HepG2 (cell line): Measurements from ENCODE around the gene TESK1. TPM values are rescaled to one million over a fixed set of nuclear protein-coding genes. Genes with fewer than 3 reads are reported as not detected.

ENCODE experiments used
- ATAC-seq: fragments of 200-7000 bp; cut with Tn5 transposase; 3 replicates; pipeline ENCODE4 v1.9.1; 2020; ENCODE audit warnings: mild to moderate bottlenecking, moderate library complexity
- BruUV-seq: library from RNA; stranded (reverse); fragments of 400-500 nt; replicated peaks from 2 replicates; lab custom pipeline; 2021; lab: Mats Ljungman, UMichigan
- CTCF ChIA-PET: fragments of 300-600 bp; formaldehyde crosslinking; extraction: SDS; loops from one replicate; lab custom pipeline; 2021; ENCODE audit warnings: low total read pairs, inconsistent platforms, low intra/inter-chr PET ratio; lab: Yijun Ruan, JAX
- POLR2A ChIA-PET: fragments of 350-600 bp; sonication (Branson Sonifier 250); formaldehyde crosslinking; loops from one replicate; lab custom pipeline; 2020; ENCODE audit warnings: antibody characterized with exemption, inconsistent platforms; lab: Yijun Ruan, JAX
- DNase-seq: peaks from one replicate; pipeline ENCODE4 v3.0.0-alpha.2; 2015; ENCODE audit warnings: low spot score
- FAIRE-seq: peaks from 3 replicates; lab custom pipeline; 2011; peaks lifted over from hg19 to GRCh38; lab: Jason Lieb, UNC
- H2AFZ ChIP-seq: one replicate; pipeline ENCODE4 v1.6.1; 2011; ENCODE audit warnings: low read length, inconsistent platforms
- H3K27ac ChIP-seq: fragments of 300-600 bp; 3 replicates; pipeline ENCODE4 v1.8.0; 2011; ENCODE audit warnings: mixed run types, mild to moderate bottlenecking, mixed read lengths, low read length, inconsistent platforms; ENCODE audit not compliant: insufficient read depth; ENCODE audit errors: extremely low read length
- H3K27me3 ChIP-seq, 2 experiments: fragments of 200-600 bp in 1 of 2; 2 replicates in 1 of 2; 3 replicates in 1 of 2; pipeline versions ENCODE4 v1.6.0 to v1.8.0; 2011; ENCODE audit warnings: low read length in 2 of 2, mild to moderate bottlenecking in 2 of 2, moderate library complexity in 2 of 2, inconsistent platforms in 1 of 2; ENCODE audit not compliant: insufficient read depth in 2 of 2, control insufficient read depth in 1 of 2
- H3K36me3 ChIP-seq, 2 experiments: fragments of 200-600 bp in 1 of 2; replicated peaks in 1 of 2; 2 replicates in 1 of 2; 3 replicates in 1 of 2; pipeline versions ENCODE4 v1.5.1 to v1.8.0; 2011; ENCODE audit warnings: low read length in 2 of 2, inconsistent platforms in 1 of 2; ENCODE audit not compliant: insufficient read depth in 2 of 2, control insufficient read depth in 1 of 2
- H3K4me1 ChIP-seq: 2 replicates; pipeline ENCODE4 v1.5.1; 2012; ENCODE audit warnings: low read length, inconsistent platforms; ENCODE audit not compliant: insufficient read depth
- H3K4me2 ChIP-seq: 2 replicates; pipeline ENCODE4 v1.6.0; 2011; ENCODE audit warnings: low read depth, low read length, inconsistent platforms
- H3K4me3 ChIP-seq, 3 experiments: fragments of 200-600 bp in 1 of 3; sonication (generic), shearing (Covaris generic) in 1 of 3; replicated peaks in 1 of 3; 2 replicates each; pipeline ENCODE4 v1.5.1; 2011 to 2016; ENCODE audit warnings: low read length in 3 of 3, inconsistent platforms in 2 of 3, low read depth in 2 of 3, mild to moderate bottlenecking in 2 of 3, control low read depth in 1 of 3, mixed read lengths in 1 of 3; ENCODE audit not compliant: insufficient read depth in 1 of 3
- H3K79me2 ChIP-seq: one replicate; pipeline ENCODE4 v1.6.1; 2011; ENCODE audit warnings: low read length, inconsistent platforms; ENCODE audit not compliant: insufficient read depth
- H3K9ac ChIP-seq: 2 replicates; pipeline ENCODE4 v1.6.0; 2011; ENCODE audit warnings: mild to moderate bottlenecking, low read depth, low read length, inconsistent platforms; ENCODE audit not compliant: insufficient read depth
- H3K9me3 ChIP-seq: 2 replicates; pipeline ENCODE4 v1.5.1; 2012; ENCODE audit warnings: mild to moderate bottlenecking, low read length
- H4K20me1 ChIP-seq: 2 replicates; pipeline ENCODE4 v1.6.0; 2011; ENCODE audit warnings: inconsistent platforms, mild to moderate bottlenecking, low read length, moderate library complexity; ENCODE audit not compliant: insufficient read depth
- BRD4 ChIP-seq: sonication (generic); formaldehyde crosslinking; IDR thresholded peaks from 2 replicates; pipeline ENCODE4 v1.4.0; 2020; ENCODE audit warnings: missing genetic modification reagents
- CENPT ChIP-seq: sonication (generic); formaldehyde crosslinking; IDR thresholded peaks from 2 replicates; pipeline ENCODE4 v1.8.0; 2022; ENCODE audit warnings: low read depth, mild to moderate bottlenecking, moderate library complexity, missing genetic modification reagents
- CHD4 ChIP-seq: fragments of 200-600 bp; sonication (generic); IDR thresholded peaks from 2 replicates; pipeline ENCODE4 v1.7.0; 2017; ENCODE audit warnings: mild to moderate bottlenecking, low read length, borderline replicate concordance
- CREB3 ChIP-seq: sonication (generic); formaldehyde crosslinking; IDR thresholded peaks from 2 replicates; pipeline ENCODE4 v1.5.0; 2020; ENCODE audit warnings: missing genetic modification reagents
- HMGA1 ChIP-seq: sonication (generic); formaldehyde crosslinking; conservative IDR thresholded peaks from 2 replicates; pipeline ENCODE4 v1.4.0; 2020; ENCODE audit warnings: missing genetic modification reagents
- HOXA5 ChIP-seq: sonication (generic); formaldehyde crosslinking; IDR thresholded peaks from 2 replicates; pipeline ENCODE4 v1.4.0; 2020; ENCODE audit warnings: missing genetic modification reagents
- JUND ChIP-seq: sonication (generic); formaldehyde crosslinking; IDR thresholded peaks from 2 replicates; pipeline ENCODE4 v1.8.0; 2022; ENCODE audit warnings: mild to moderate bottlenecking, missing genetic modification reagents
- RARG ChIP-seq: sonication (generic); formaldehyde crosslinking; IDR thresholded peaks from 2 replicates; pipeline ENCODE4 v1.4.0; 2020; ENCODE audit warnings: low read depth, mild to moderate bottlenecking, missing genetic modification reagents
- SMARCC2 ChIP-seq: fragments of 450-650 bp; IDR thresholded peaks from 2 replicates; pipeline ENCODE4 v1.6.1; 2017; ENCODE audit warnings: antibody characterized with exemption, mild to moderate bottlenecking
- TEAD2 ChIP-seq: sonication (generic); formaldehyde crosslinking; IDR thresholded peaks from 2 replicates; pipeline ENCODE4 v1.9.0; 2021; ENCODE audit warnings: missing genetic modification reagents
- TEF ChIP-seq: sonication (generic); formaldehyde crosslinking; IDR thresholded peaks from 2 replicates; pipeline ENCODE4 v1.5.0; 2020; ENCODE audit warnings: missing genetic modification reagents
- UBTF ChIP-seq: sonication (generic); formaldehyde crosslinking; IDR thresholded peaks from 2 replicates; pipeline ENCODE4 v1.4.0; 2020; ENCODE audit warnings: mild to moderate bottlenecking, missing genetic modification reagents
- ZFP36L2 ChIP-seq: sonication (generic); formaldehyde crosslinking; IDR thresholded peaks from 2 replicates; pipeline ENCODE4 v1.4.0; 2020; ENCODE audit warnings: missing genetic modification reagents
- ZNF260 ChIP-seq: sonication (generic); formaldehyde crosslinking; IDR thresholded peaks from 2 replicates; pipeline ENCODE4 v1.4.0; 2020; ENCODE audit warnings: missing genetic modification reagents, low read depth, mild to moderate bottlenecking, borderline replicate concordance
- ZNF577 ChIP-seq: sonication (generic); formaldehyde crosslinking; IDR thresholded peaks from 2 replicates; pipeline ENCODE4 v1.4.0; 2020; ENCODE audit warnings: mild to moderate bottlenecking, low read depth, missing genetic modification reagents, borderline replicate concordance
- ZNF589 ChIP-seq: sonication (generic); formaldehyde crosslinking; conservative IDR thresholded peaks from 2 replicates; pipeline ENCODE4 v1.8.0; 2022; ENCODE audit warnings: mild to moderate bottlenecking, moderate library complexity, missing genetic modification reagents
- ZNF652 ChIP-seq: IDR thresholded peaks from 2 replicates; pipeline ENCODE4 v1.6.1; 2016; ENCODE audit warnings: low read depth, borderline replicate concordance
- ZNF761 ChIP-seq: sonication (generic); formaldehyde crosslinking; conservative IDR thresholded peaks from 2 replicates; pipeline ENCODE4 v1.4.0; 2020; ENCODE audit warnings: mild to moderate bottlenecking, missing genetic modification reagents
- ZSCAN20 ChIP-seq: sonication (generic); formaldehyde crosslinking; IDR thresholded peaks from 2 replicates; pipeline ENCODE4 v1.4.0; 2020; ENCODE audit warnings: missing genetic modification reagents, mild to moderate bottlenecking, borderline replicate concordance
- WGBS: methylation state at CpG from one replicate; pipeline ENCODE4 v1.1.6; 2017; ENCODE audit warnings: low lambda C conversion rate; 5-methylcytosine and 5-hydroxymethylcytosine counted together
- in situ Hi-C: cut with HindIII; loops from 2 replicates; pipeline ENCODE4 v1.10.0; 2017; ENCODE audit warnings: low pct_unique_long_range_greater_than_20kb; ENCODE audit not compliant: extremely low pct_ligation_motif_present
- intact Hi-C: fragments of 100-400 bp; cut with micrococcal nuclease; formaldehyde crosslinking; loops from one replicate; pipeline ENCODE4 v1.10.0; 2022; ENCODE audit not compliant: unreplicated experiment
- polyA plus RNA-seq, 8 experiments: library from polyadenylated mRNA; depleted of rRNA in 3 of 8; stranded (reverse) in 7 of 8; unstranded in 1 of 8; fragments of >200 nt; fragmentation: Illumina TruSeq in 4 of 8; extraction: Trizol in 4 of 8; gene quantifications; 2 replicates each; pipeline versions ENCODE4 v1.2.1 to v1.2.3, GENCODE V29; 2011 to 2016; ENCODE audit warnings: low read depth in 4 of 8, missing spikeins in 1 of 8, mixed read lengths in 1 of 8; ENCODE audit not compliant: insufficient read depth in 1 of 8
- total RNA-seq, 5 experiments: library from RNA; depleted of rRNA; stranded (reverse); fragments of >200 nt; fragmentation: Illumina TruSeq; extraction: Trizol; gene quantifications; 2 replicates each; pipeline ENCODE4 v1.2.3, GENCODE V29; 2016; ENCODE audit warnings: low read depth in 1 of 5

The TESK1 gene
- total and polyA plus RNA-seq, 2 of the 13 experiments (the other 11 are each of a cell fraction or from before 2014, with no cell fraction given), result 7.3 to 13.6 TPM

- Histone ChIP-seq H3K4me1 (no peaks in the 10 kb centered on the region), H2AFZ (no peak overlapping the region), H3K9ac (no peak overlapping the region), H3K27ac (no peak overlapping the region), H3K27me3 (peaks cover 3 to 52% of the 10 kb centered on the region in 2 experiments; a peak in 3 of 5 replicates), H3K9me3 (no peaks in the 10 kb centered on the region), H4K20me1 (no peaks in the 10 kb centered on the region), H3K4me3 (no peak overlapping the region), H3K36me3 (no peaks in the 10 kb centered on the region), H3K79me2 (no peaks in the 10 kb centered on the region), H3K4me2 (no peak overlapping the region)
- FAIRE-seq (no peak), ATAC-seq (no peak), DNase-seq (no peak)
- 0% methylated on average over 2 of the region's 2 CpGs for WGBS
- in situ Hi-C loops, result no loop called here
- intact Hi-C loops, result no loop called here
- BruUV-seq, result no TSS peak
- ChIA-PET POLR2A (no interaction called here), CTCF (no interaction called here)
- TF ChIP-seq UBTF (CRISPR knock-in tag), result no peak
- TF ChIP-seq TEAD2 (CRISPR knock-in tag), result no peak
- TF ChIP-seq HMGA1 (CRISPR knock-in tag), result no peak
- TF ChIP-seq ZNF260 (CRISPR knock-in tag), result no peak
- TF ChIP-seq SMARCC2, result no peak
- TF ChIP-seq BRD4, result no peak
- TF ChIP-seq ZFP36L2 (CRISPR knock-in tag), result no peak
- no peak for TF ChIP-seq CHD4
- TF ChIP-seq CREB3 (CRISPR knock-in tag), result no peak
- no peak for TF ChIP-seq ZSCAN20
- TF ChIP-seq ZNF589 (CRISPR knock-in tag), result no peak
- TF ChIP-seq CENPT, result no peak
- TF ChIP-seq HOXA5 (CRISPR knock-in tag), result no peak
- TF ChIP-seq JUND (CRISPR knock-in tag), result no peak
- no peak for TF ChIP-seq ZNF652 (CRISPR knock-in tag)
- TF ChIP-seq TEF (CRISPR knock-in tag), result no peak
- TF ChIP-seq ZNF761 (CRISPR knock-in tag), result no peak
- no peak for TF ChIP-seq RARG (CRISPR knock-in tag)
- no peak for TF ChIP-seq ZNF577 (CRISPR knock-in tag)
Measured at GRCh38 chr9:35619800-35620158, 14.7 kb downstream of the TESK1 start.
